GM12891 (cell line): ENCODE results near the gene RACGAP1.

Experiments
- POLR2A ChIP-seq: IDR thresholded peaks from 2 replicates; pipeline ENCODE4 v1.6.1; 2011; ENCODE audit warnings: low read depth, low read length, control low read depth
- POLR2AphosphoS5 ChIP-seq: IDR thresholded peaks from 2 replicates; pipeline ENCODE4 v1.6.1; 2011; ENCODE audit warnings: low read depth, low read length, control low read depth
- POU2F2 ChIP-seq: IDR thresholded peaks from 2 replicates; pipeline ENCODE4 v1.6.1; 2011; ENCODE audit warnings: low read depth, mild to moderate bottlenecking, control low read depth, low read length, moderate library complexity
- TAF1 ChIP-seq: IDR thresholded peaks from 2 replicates; pipeline ENCODE4 v1.6.1; 2011; ENCODE audit warnings: low read depth, low read length, control low read depth

DNA sequence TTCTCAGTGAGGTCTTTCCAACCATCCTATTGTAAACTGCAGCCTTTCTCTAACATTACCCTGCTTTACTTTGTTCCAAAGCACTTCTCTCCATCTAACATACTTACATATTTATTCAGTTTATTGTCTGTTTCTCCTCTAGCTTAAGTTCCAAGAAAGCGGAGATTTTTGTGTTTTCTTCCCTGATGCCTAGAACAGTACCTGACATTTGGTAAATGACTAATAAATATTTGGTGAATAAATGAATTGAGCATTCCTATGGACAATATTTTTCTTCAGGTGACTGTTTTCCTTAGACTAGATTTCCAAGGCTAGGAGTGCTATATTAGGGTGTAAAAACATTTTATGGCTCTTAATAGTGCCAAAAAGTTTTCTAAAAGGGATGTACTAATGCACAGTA, 2.4 kb downstream of the RACGAP1 start:
- TF ChIP-seq POLR2AphosphoS5 (no peak), POLR2A (no peak), TAF1 (no peak), POU2F2 (no peak)
